ENCODE results near the gene FCRL6.
A peak's percentile ranks its signal among the peaks of the same experiment; 100 is the strongest.

FCRL6 gene

DNA sequence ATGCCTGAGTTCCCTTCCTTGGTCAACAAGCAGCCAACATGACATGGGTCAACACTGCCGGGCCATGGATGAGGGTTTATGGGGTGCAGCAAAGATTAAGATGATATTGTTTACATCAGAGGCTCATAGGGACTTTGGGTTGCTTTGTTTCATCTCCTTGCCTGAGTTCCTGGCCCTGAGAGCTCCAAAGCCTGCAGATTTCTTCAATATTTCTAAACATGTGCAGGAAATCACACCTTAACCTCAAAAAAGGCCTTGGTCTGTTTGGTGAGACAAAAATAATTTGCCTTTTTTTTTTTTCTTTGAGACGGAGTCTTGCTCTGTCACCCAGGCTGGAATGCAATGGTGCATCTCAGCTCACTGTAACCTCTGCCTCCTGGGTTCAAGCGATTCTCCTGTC, 25.4 kb downstream of the FCRL6 start:
- DNase-seq (ENCODE audit: low read depth) = no peak
- H3K4me3 ChIP-seq (ENCODE audit: low read depth, low read length) = no peak overlapping the region
- TF ChIP-seq MYC (IDR thresholded peaks at IDR 0.05; ENCODE audit: low read depth, low read length) = no peak
- TF ChIP-seq, protein P1, sequence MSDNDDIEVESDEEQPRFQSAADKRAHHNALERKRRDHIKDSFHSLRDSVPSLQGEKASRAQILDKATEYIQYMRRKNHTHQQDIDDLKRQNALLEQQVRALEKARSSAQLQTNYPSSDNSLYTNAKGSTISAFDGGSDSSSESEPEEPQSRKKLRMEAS (IDR thresholded peaks at IDR 0.05; ENCODE audit: low read depth, low read length) = no peak
- TF ChIP-seq, protein P2, sequence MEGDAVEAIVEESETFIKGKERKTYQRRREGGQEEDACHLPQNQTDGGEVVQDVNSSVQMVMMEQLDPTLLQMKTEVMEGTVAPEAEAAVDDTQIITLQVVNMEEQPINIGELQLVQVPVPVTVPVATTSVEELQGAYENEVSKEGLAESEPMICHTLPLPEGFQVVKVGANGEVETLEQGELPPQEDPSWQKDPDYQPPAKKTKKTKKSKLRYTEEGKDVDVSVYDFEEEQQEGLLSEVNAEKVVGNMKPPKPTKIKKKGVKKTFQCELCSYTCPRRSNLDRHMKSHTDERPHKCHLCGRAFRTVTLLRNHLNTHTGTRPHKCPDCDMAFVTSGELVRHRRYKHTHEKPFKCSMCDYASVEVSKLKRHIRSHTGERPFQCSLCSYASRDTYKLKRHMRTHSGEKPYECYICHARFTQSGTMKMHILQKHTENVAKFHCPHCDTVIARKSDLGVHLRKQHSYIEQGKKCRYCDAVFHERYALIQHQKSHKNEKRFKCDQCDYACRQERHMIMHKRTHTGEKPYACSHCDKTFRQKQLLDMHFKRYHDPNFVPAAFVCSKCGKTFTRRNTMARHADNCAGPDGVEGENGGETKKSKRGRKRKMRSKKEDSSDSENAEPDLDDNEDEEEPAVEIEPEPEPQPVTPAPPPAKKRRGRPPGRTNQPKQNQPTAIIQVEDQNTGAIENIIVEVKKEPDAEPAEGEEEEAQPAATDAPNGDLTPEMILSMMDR (IDR thresholded peaks at IDR 0.05; ENCODE audit: low read depth, low read length) = no peak
- TF ChIP-seq POLR2A (IDR thresholded peaks at IDR 0.05; ENCODE audit: extremely low read depth, insufficient read length) = no peak

DNA sequence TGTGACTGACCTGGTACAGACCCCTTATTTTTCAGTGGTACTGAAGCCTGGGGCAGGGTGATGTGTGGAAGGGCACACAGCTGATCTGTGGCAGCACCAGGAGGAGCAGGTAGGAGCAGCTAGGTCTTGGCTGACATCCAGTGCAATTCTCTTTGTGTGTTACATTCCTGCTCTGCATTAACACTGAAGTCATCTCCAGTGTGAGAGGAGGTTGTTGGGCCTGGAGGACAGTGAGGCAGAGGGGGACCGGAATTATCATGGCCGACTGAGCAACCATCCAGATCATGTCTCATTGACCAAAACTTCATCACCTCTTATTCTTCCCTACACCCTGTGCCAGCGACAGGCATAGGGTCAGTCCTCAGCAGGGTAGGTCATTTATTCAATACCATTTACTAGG, 26.0 kb downstream of the FCRL6 start:
- TF ChIP-seq MYC (IDR thresholded peaks at IDR 0.05; ENCODE audit: low read depth, low read length) (no peak), POLR2A (IDR thresholded peaks at IDR 0.05; ENCODE audit: extremely low read depth, insufficient read length) (no peak)
- TF ChIP-seq, protein P1 (IDR thresholded peaks at IDR 0.05; ENCODE audit: low read depth, low read length) = no peak
- TF ChIP-seq, protein P2 (IDR thresholded peaks at IDR 0.05; ENCODE audit: low read depth, low read length) = no peak
- no peak for DNase-seq (ENCODE audit: low read depth)
- no peak overlapping the region for H3K4me3 ChIP-seq (ENCODE audit: low read depth, low read length)

DNA sequence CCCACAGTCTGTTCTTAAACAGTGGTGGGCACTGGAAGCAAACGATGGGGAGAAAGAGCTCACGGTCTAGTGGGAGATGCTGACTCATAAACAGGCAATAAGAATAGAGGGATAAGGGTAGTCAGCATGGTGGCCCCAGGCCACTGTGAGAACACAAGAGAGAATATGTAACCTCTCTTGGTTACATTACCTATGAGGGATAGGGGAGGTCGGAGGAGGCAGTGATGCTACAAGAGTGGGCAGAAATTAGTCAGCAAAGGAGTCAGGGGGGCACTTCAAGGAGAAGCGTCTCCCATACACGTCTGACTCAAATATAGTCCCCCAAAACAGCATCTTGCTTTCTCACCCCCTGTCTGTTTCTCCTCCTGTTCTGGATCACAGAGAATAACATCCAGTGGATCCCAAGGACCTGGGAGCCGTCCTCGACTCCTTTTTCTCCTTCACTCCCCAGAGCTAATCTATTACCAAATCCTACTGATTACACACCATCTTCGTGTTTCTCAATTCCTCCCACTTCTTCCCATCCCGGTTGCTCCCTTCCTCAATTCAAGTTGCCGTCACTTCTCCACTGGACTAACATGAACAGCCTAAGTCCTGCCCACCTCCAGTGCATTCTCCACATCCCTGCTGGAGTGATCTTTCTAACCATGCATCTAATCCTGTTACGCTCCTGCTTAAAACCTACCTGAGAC, 26.6 kb downstream of the FCRL6 start:
- H3K4me3 ChIP-seq (ENCODE audit: low read depth, low read length) = no peak overlapping the region
- DNase-seq (ENCODE audit: low read depth) = no peak
- TF ChIP-seq, protein P2 (IDR thresholded peaks at IDR 0.05; ENCODE audit: low read depth, low read length) = no peak
- TF ChIP-seq MYC (IDR thresholded peaks at IDR 0.05; ENCODE audit: low read depth, low read length) = no peak
- TF ChIP-seq, protein P1 (IDR thresholded peaks at IDR 0.05; ENCODE audit: low read depth, low read length) = no peak
- no peak for TF ChIP-seq POLR2A (IDR thresholded peaks at IDR 0.05; ENCODE audit: extremely low read depth, insufficient read length)

DNA sequence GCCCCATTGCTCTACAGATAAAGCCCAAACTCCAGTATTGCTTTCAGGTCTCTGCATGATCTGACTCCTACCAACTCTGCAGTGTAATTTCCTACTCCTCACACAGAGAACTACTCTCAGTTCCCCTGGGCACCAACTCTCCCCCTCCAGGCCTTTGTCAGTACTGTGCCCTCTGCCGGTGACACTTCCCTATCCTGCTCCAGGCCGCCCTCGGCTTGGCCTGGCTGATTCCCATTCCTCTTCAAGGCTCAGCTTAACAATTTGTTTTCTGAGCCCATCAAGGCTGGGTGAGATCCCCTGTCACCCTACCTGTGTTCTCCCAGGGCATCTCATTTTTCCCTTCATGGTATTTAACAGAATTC, 27.1 kb downstream of the FCRL6 start:
- no peak overlapping the region for H3K4me3 ChIP-seq (ENCODE audit: low read depth, low read length)
- peak; percentile 77 for DNase-seq (ENCODE audit: low read depth)
- no peak for TF ChIP-seq POLR2A (IDR thresholded peaks at IDR 0.05; ENCODE audit: extremely low read depth, insufficient read length)
- TF ChIP-seq, protein P2 (IDR thresholded peaks at IDR 0.05; ENCODE audit: low read depth, low read length) = peak; percentile 56

GRCh38 chr1:159829822-159830465, 27.8 kb downstream of the FCRL6 start:
- no peak for DNase-seq (ENCODE audit: low read depth)
- no peak overlapping the region for H3K4me3 ChIP-seq (ENCODE audit: low read depth, low read length)
- TF ChIP-seq MYC (IDR thresholded peaks at IDR 0.05; ENCODE audit: low read depth, low read length) (no peak), POLR2A (IDR thresholded peaks at IDR 0.05; ENCODE audit: extremely low read depth, insufficient read length) (no peak)
- TF ChIP-seq, protein P1 (IDR thresholded peaks at IDR 0.05; ENCODE audit: low read depth, low read length) = no peak
- TF ChIP-seq, protein P2 (IDR thresholded peaks at IDR 0.05; ENCODE audit: low read depth, low read length) = no peak

Measured in NB4 (cell line).